ENCODE data around the gene ARHGEF4.

ARHGEF4 gene

DNA sequence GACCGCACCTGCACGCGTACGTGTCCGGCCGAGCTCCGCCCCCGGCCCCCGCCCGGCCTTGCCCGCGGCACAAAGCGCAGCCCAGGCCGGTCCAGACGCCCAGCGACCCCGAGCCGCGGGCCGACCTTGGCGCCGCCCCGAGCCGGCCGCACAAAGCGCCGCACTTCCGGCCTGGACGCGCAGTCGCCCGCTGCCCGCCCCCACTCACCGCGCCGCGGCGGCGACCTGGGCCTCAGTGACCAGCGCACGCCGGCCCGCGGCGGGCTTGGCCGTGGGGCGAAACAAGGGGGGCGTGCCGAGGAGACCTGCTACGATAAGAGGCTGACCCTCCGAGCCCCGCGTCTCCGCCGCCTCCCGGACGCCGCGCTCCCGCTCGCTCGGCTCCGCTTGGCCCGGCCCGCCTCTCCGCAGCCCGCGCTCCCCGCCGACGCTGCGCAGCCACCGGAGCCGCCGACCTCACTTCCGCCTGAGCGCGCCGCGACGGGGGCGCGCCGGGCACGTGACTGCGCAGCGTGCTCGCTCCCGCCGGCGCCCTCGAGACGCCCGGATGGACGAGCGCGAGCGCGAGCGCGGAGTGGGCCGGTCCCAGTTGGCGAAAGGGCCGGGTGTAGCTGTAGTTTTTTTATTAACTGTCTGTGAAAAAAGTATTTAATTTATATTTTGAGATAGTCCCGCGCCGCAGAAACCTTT is 256.4 kb downstream of the ARHGEF4 start, which contains the start of gene FAM168B:
TSS of gene FAM168B (minus strand) at position 455 of the 690 bp plus-strand sequence. CDS start 10,814 bp downstream, outside the sequence.
- DNase-seq (ENCODE audit: low read depth): peak; percentile 76

DNA sequence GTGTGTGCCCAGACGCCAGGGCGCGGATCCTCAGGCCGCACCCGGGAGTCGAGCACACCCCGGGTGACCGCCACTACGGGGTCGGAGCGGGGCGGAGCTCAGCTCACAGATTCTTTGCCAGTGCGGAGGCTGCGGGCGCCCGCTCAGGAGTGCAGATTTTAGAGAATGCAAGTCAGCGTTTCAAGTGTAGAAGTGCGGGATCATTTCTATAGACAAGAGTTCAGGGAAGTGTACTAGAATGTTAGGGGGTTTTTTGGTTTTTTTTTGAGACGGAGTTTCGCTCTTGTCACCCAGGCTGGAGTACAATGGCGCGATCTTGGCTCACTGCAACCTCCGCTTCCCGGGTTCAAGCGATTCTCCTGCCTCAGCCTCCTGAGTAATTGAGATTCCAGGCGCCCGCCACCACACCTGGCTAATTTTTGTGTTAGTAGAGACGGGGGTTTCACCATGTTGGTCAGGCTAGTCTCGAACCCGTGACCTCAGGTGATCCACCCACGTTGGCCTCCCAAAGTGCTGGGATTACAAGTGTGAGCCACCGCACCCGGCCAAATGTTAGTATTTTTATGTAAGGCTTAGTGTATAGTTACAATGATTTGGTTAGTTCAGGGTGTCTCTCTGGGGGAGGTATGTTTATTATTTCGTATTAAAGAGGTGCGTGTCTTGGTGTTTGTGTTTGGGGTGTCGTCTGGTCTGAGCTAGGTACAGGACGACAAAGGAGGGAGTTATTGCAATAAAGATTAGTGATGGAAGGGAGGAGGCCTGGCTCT is 257.2 kb downstream of the ARHGEF4 start:
- DNase-seq (ENCODE audit: low read depth): peak; percentile 57

DNA sequence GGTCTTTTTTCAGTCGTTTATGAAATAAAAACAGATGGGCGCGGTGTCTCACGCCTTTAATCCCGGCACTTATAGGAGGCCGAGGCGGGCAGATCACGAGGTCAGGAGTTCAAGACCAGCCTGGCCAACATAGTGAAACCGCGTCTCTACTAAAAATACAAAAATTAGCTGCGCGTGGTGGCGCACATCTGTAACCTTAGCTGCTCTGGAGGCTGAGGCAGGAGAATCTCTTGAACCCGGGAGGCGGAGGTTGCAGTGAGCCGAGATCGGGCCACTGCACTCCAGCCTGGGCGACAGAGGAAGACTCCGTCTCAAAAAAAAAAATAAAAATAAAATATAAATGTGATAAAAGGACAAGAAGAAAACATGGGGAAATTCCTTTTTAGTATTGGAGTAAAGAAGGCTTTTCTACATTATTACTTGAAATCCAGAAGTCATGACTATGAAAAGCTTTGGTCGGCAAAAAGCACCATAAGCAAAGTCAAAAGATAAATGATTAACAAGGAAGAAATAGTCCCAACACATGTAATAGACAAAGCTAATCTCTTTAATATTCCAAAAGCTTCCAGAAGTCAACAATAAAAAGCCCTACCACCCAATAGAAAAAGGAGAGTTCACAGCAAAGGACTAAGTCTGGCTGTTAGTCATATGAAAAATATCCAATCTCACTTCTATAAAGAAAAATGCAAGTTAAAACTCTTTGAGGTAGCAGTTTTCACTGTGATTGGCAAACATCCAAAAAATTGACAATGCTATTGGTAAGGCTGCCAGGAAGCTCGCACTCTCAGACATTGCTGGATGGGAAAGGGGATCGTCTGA is 258.0 kb downstream of the ARHGEF4 start:
- DNase-seq (ENCODE audit: low read depth): no peak
